HL-60 (cell line): ENCODE data around the gene PTPRT.

Experiments
- CTCF ChIP-seq: IDR thresholded peaks from one replicate; pipeline ENCODE4 v1.5.1; 2011; ENCODE audit warnings: low read length, control low read depth, inconsistent platforms; ENCODE audit not compliant: insufficient read depth
- GABPA ChIP-seq: IDR thresholded peaks from 2 replicates; pipeline ENCODE4 v1.6.1; 2012; ENCODE audit warnings: low read depth
- POLR2AphosphoS5 ChIP-seq: IDR thresholded peaks from 2 replicates; pipeline ENCODE4 v1.6.1; 2012; ENCODE audit warnings: low read depth
- REST ChIP-seq: IDR thresholded peaks from 2 replicates; pipeline ENCODE4 v1.6.1; 2012; ENCODE audit warnings: low read depth; ENCODE audit not compliant: insufficient replicate concordance
- SPI1 ChIP-seq: IDR thresholded peaks from 2 replicates; pipeline ENCODE4 v1.6.1; 2012; ENCODE audit warnings: low read depth, mild to moderate bottlenecking, borderline replicate concordance

GRCh38 chr20:42125426-42125825 lies 1064.3 kb downstream of the PTPRT start:
- TF ChIP-seq CTCF (no peak), GABPA (no peak), REST (no peak), POLR2AphosphoS5 (no peak), SPI1 (no peak)
